IMR-90 (cell line): ENCODE measurements around the gene SLC35C1. TPM values are rescaled to one million over a fixed set of nuclear protein-coding genes. Genes with fewer than 3 reads are reported as not detected.
"Not testable (repeated sequence)": the region's sequence is repeated elsewhere in the genome, so short reads cannot be mapped to it uniquely, and the experiment has no call there.

Experiments used
- ATAC-seq: fragments of 200-7000 bp; cut with Tn5 transposase; 2 replicates; pipeline ENCODE4 v1.9.1; 2020; ENCODE audit warnings: low read depth, mild to moderate bottlenecking, moderate library complexity
- BruUV-seq: library from RNA; stranded (reverse); fragments of 400-500 nt; replicated peaks from 2 replicates; lab custom pipeline; 2021; lab: Mats Ljungman, UMichigan
- CTCF ChIA-PET: fragments of 300-600 bp; formaldehyde crosslinking; extraction: SDS; loops from one replicate; lab custom pipeline; 2021; ENCODE audit warnings: antibody characterized with exemption; lab: Yijun Ruan, JAX
- POLR2A ChIA-PET: fragments of 300-600 bp; sonication (Branson Sonifier 250); formaldehyde crosslinking; loops from one replicate; lab custom pipeline; 2022; ENCODE audit warnings: antibody characterized with exemption; ENCODE audit not compliant: unreplicated experiment; lab: Charles Lee
- DNase-seq: peaks from one replicate; pipeline ENCODE4 v3.0.0; 2013
- H2AFZ ChIP-seq: replicated peaks from 2 replicates; pipeline ENCODE3; 2013; ENCODE audit warnings: low read length, mild to moderate bottlenecking; ENCODE audit not compliant: poor library complexity
- H2AK5ac ChIP-seq: 2 replicates; pipeline ENCODE4 v1.6.1; 2013; ENCODE audit warnings: low read depth, low read length, inconsistent platforms
- H2AK9ac ChIP-seq: replicated peaks from 2 replicates; pipeline ENCODE3; 2013; ENCODE audit warnings: mild to moderate bottlenecking, low read depth, low read length, moderate library complexity; ENCODE audit not compliant: poor library complexity
- H2BK120ac ChIP-seq: 2 replicates; pipeline ENCODE4 v1.6.1; 2013; ENCODE audit warnings: low read depth, low read length, inconsistent platforms
- H2BK15ac ChIP-seq: 3 replicates; pipeline ENCODE4 v1.6.1; 2013; ENCODE audit warnings: low read depth, low read length, inconsistent platforms
- H2BK20ac ChIP-seq: 2 replicates; pipeline ENCODE4 v1.6.1; 2013; ENCODE audit warnings: low read depth, mild to moderate bottlenecking, inconsistent platforms, low read length, moderate library complexity
- H2BK5ac ChIP-seq: 2 replicates; pipeline ENCODE4 v1.6.1; 2013; ENCODE audit warnings: mild to moderate bottlenecking, low read depth, low read length, inconsistent platforms; ENCODE audit not compliant: poor library complexity, severe bottlenecking
- H3K14ac ChIP-seq: replicated peaks from 2 replicates; pipeline ENCODE4 v1.6.1; 2013; ENCODE audit warnings: low read depth, low read length, inconsistent platforms
- H3K18ac ChIP-seq: 2 replicates; pipeline ENCODE4 v1.6.1; 2013; ENCODE audit warnings: low read depth, low read length, control low read depth
- H3K23ac ChIP-seq: 2 replicates; pipeline ENCODE4 v1.6.1; 2013; ENCODE audit warnings: low read depth, low read length, inconsistent platforms
- H3K27ac ChIP-seq: 2 replicates; pipeline ENCODE4 v1.5.1; 2013; ENCODE audit warnings: mild to moderate bottlenecking, control low read depth, low read length; ENCODE audit not compliant: insufficient read depth
- H3K27me3 ChIP-seq: 2 replicates; pipeline ENCODE4 v1.6.1; 2013; ENCODE audit warnings: low read length; ENCODE audit not compliant: control insufficient read depth, insufficient read depth
- H3K36me3 ChIP-seq: 2 replicates; pipeline ENCODE4 v1.6.1; 2013; ENCODE audit warnings: low read length, mixed read lengths; ENCODE audit not compliant: control insufficient read depth, insufficient read depth
- H3K4ac ChIP-seq: 2 replicates; pipeline ENCODE4 v1.6.1; 2013; ENCODE audit warnings: low read depth, low read length, inconsistent platforms
- H3K4me1 ChIP-seq: 2 replicates; pipeline ENCODE4 v1.6.1; 2013; ENCODE audit warnings: low read length, mixed read lengths; ENCODE audit not compliant: control insufficient read depth, insufficient read depth
- H3K4me2 ChIP-seq: 2 replicates; pipeline ENCODE4 v1.6.1; 2013; ENCODE audit warnings: low read depth, mild to moderate bottlenecking, control low read depth, low read length, moderate library complexity
- H3K4me3 ChIP-seq: 2 replicates; pipeline ENCODE4 v1.5.1; 2013; ENCODE audit warnings: low read depth, mild to moderate bottlenecking, control low read depth, low read length, moderate library complexity; ENCODE audit not compliant: insufficient read depth
- H3K56ac ChIP-seq: 2 replicates; pipeline ENCODE4 v1.6.1; 2013; ENCODE audit warnings: low read length, inconsistent platforms; ENCODE audit not compliant: insufficient read depth; ENCODE audit errors: extremely low read depth
- H3K79me1 ChIP-seq, 2 experiments: 2 replicates each; pipeline ENCODE4 v1.6.1; 2013; ENCODE audit warnings: low read length in 2 of 2, inconsistent platforms in 1 of 2, low read depth in 1 of 2
- H3K9ac ChIP-seq: 2 replicates; pipeline ENCODE4 v1.6.1; 2013; ENCODE audit warnings: low read depth, low read length, control low read depth
- H3K9me1 ChIP-seq: 2 replicates; pipeline ENCODE4 v1.6.1; 2013; ENCODE audit warnings: low read length, inconsistent platforms; ENCODE audit not compliant: insufficient read depth
- H3K9me3 ChIP-seq: 2 replicates; pipeline ENCODE4 v1.6.1; 2013; ENCODE audit warnings: low read length; ENCODE audit not compliant: control insufficient read depth, insufficient read depth
- H4K20me1 ChIP-seq: 2 replicates; pipeline ENCODE4 v1.6.1; 2013; ENCODE audit warnings: low read length, inconsistent platforms; ENCODE audit not compliant: insufficient read depth
- H4K5ac ChIP-seq: 2 replicates; pipeline ENCODE4 v1.6.1; 2013; ENCODE audit warnings: mild to moderate bottlenecking, low read depth, low read length, control low read depth
- H4K8ac ChIP-seq, 2 experiments: 2 replicates each; pipeline ENCODE4 v1.6.1; 2013; ENCODE audit warnings: low read depth in 2 of 2, low read length in 2 of 2, control low read depth in 1 of 2, inconsistent platforms in 1 of 2
- H4K91ac ChIP-seq: 2 replicates; pipeline ENCODE4 v1.6.1; 2013; ENCODE audit warnings: low read depth, low read length, inconsistent platforms; ENCODE audit not compliant: insufficient read depth
- WGBS, 2 experiments: methylation state at CpG; one replicate each; pipeline versions ENCODE4 v1.1.5 to v1.1.7; 2013; ENCODE audit warnings: missing lambda C conversion rate in 2 of 2; ENCODE audit not compliant: insufficient read length in 1 of 2; ENCODE audit errors: extremely low coverage in 2 of 2; 5-methylcytosine and 5-hydroxymethylcytosine counted together
- dilution Hi-C: fragments of 300-500 bp; cut with HindIII; formaldehyde crosslinking; loops from one replicate; pipeline ENCODE4 v1.14.3; 2018; ENCODE audit warnings: low sequenced_read_pairs; ENCODE audit not compliant: unreplicated experiment
- in situ Hi-C: fragments of 300-500 bp; cut with MboI; formaldehyde crosslinking; loops from 3 replicates; pipeline ENCODE4 v1.14.3; 2019; ENCODE audit warnings: low sequenced_read_pairs, inconsistent platforms, mixed read lengths
- intact Hi-C: fragments of 100-400 bp; cut with micrococcal nuclease; formaldehyde crosslinking; loops from 2 replicates; pipeline ENCODE4 v1.10.0; 2022
- polyA plus RNA-seq, 3 experiments: library from polyadenylated mRNA; depleted of rRNA; stranded (reverse); fragments of >200 nt; gene quantifications; 2 replicates each; pipeline ENCODE4 v1.2.3, GENCODE V29; 2012; ENCODE audit warnings: low replicate concordance in 1 of 3
- total RNA-seq: library from RNA; depleted of rRNA; stranded (reverse); fragments of >200 nt; gene quantifications from 2 replicates; pipeline ENCODE4 v1.2.3, GENCODE V29; 2012

The SLC35C1 gene
- total and polyA plus RNA-seq, 2 of the 4 experiments (the other 2 are of a cell fraction) = 4.3 to 27.1 TPM

- H3K23ac ChIP-seq, POLR2A ChIA-PET, H3K56ac ChIP-seq, H2BK15ac ChIP-seq, H4K5ac ChIP-seq, H2AFZ ChIP-seq, H2BK120ac ChIP-seq, H3K36me3 ChIP-seq, H3K4me3 ChIP-seq, H2AK5ac ChIP-seq, H3K9me3 ChIP-seq, BruUV-seq, intact Hi-C loops, H3K4ac ChIP-seq, H2BK5ac ChIP-seq, dilution Hi-C loops, H3K4me2 ChIP-seq, H4K8ac ChIP-seq, DNase-seq, ATAC-seq, H2AK9ac ChIP-seq, H3K18ac ChIP-seq, CTCF ChIA-PET, H3K4me1 ChIP-seq, H3K9me1 ChIP-seq, H4K91ac ChIP-seq, H3K27ac ChIP-seq, H4K20me1 ChIP-seq, H2BK20ac ChIP-seq, H3K79me1 ChIP-seq, in situ Hi-C loops, H3K9ac ChIP-seq, H3K14ac ChIP-seq: not testable (repeated sequence)
- no CpG with 5 or more reads among the region's 7 CpGs for WGBS, 2 experiments
- peaks cover 36% of the 10 kb centered on the region for H3K27me3 ChIP-seq
Observed at GRCh38 chr11:45826492-45826891, 21.5 kb downstream of the SLC35C1 start.
